T-helper 9 cell (primary cell): Measurements from ENCODE around the gene GSC.
"Not testable (repeated sequence)": the region's sequence is repeated elsewhere in the genome, so short reads cannot be mapped to it uniquely, and the experiment has no call there.

ENCODE experiments used
- DNase-seq: peaks from one replicate; pipeline ENCODE4 v3.0.0-alpha.2; 2020

Gene GSC

DNA sequence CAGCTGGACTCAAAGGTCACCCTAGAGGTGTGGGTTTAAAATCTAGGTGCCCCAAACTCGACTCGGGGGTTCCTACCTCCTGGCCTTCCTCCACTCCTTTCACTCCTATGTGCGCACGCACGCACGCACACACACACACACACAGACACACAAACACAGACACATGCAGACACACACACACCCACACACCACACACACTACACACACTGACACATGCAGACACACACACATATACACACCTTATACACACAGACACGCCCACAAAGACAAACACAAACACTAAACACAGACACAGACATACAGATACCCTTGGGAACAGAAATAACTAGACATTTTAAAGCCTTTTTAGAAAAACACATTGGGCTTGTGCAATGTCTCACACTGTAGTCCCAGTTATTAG is 31.8 kb downstream of the GSC start:
- DNase-seq = no peak

DNA sequence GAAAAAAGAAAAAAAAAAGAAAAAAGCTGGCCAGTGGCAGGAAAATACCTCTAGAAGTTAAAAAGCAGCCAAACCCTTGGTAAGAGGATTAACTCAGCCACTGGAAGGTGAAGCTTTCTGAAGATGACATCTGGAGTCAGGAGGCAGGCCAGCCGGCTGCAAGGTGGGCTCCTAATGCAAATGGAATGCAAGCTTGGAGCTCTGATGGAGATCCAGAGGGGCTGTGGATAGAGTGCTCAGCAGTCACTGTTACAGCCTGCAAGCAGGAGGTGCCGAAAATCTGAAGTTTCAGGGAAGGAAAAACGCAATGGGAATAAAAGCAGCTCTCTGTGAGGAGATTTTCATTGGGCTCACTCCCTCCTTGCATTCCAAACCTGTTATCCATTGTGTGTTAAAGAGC is 41.0 kb downstream of the GSC start:
- no peak for DNase-seq

DNA sequence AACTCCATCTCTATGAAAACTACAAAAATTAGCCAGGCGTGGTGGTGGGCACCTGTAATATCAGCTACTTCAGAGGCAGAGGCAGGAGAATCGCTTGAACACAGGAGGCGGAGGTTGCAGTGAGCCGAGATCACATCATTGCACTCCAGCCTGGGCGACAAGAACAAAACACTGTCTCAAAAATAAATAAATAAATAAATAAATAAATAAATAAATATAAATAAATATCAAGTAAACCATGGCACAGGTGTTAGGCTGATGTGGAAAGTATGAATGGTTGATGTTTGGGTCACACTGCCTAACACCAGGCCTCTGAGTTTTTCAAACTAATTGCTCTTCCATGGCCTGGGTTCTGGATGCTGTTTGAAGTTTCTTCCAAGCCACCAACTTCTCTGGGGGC is 41.5 kb downstream of the GSC start:
- not testable (repeated sequence) for DNase-seq

DNA sequence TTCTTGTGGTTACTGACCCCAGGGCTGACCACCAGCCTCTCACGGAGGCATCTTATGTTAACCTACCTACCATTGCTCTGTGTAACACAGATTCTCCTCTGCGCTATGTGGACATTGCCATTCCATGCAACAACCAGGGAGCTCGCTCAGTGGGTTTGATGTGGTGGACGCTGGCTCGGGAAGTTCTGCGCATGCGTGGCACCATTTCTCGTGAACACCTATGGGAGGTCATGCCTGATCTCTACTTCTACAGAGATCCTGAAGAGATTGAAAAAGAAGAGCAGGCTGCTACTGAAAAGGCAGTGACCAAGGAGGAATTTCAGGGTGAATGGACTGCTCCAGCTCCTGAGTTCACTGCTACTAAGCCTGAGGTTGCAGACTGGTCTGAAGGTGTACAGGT is 43.3 kb downstream of the GSC start:
- not testable (repeated sequence) for DNase-seq

DNA sequence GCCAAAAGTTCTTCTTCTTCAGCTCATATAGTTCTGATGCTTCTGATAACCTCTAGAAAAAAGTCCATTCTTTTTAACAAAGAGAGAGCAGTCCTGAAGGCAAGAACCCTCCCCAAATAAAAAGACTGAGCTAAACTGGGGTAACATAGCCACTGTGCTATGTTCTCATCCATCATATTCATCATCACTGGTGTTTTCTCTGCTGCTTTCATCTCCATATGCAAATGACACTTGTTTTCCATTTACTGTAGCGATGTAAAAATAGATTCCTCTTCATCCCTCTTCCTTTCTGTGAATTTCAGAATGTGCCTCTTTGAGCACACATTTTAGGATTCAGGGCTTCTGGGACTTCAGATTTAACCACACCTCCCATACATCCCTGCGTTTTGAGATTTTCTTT is 44.9 kb downstream of the GSC start:
- no peak for DNase-seq

DNA sequence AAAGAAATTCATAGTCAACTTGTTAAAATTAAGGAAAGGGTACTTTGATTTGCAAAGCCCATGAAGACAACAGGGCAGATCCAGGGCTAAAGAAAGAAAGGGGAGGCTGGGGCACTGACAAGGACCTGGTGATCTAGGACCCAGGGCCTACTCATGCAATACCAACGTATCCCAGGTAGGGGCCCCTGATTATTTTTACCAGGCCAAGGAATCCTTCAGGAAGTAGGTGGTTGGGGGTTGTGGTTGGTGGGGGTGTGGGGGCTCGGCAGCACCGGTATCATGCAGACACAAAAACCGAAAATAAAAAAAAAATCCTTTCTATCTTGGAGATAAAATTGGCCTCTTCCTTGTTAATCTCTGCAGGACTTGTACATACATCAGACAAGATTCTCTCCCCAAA is 47.5 kb downstream of the GSC start:
- no peak for DNase-seq
